SK-N-SH treated with all-trans-retinoic acid at 6 μM for 48 hours (cell line): ENCODE results near the gene CHRNA3.
"Not testable (repeated sequence)": the region's sequence is repeated elsewhere in the genome, so short reads cannot be mapped to it uniquely, and the experiment has no call there.

ENCODE experiments used
- ATAC-seq: fragments of 200-7000 bp; cut with Tn5 transposase; 3 replicates; pipeline ENCODE4 v1.9.1; 2020; ENCODE audit warnings: mild to moderate bottlenecking, moderate library complexity
- BACH2 ChIP-seq: fragments of 250-450 bp; sonication (Bioruptor Pico); IDR thresholded peaks from 2 replicates; pipeline ENCODE4 v1.9.0; 2021; ENCODE audit warnings: mild to moderate bottlenecking, borderline replicate concordance
- CSDC2 ChIP-seq: fragments of 250-450 bp; sonication (Bioruptor Pico); IDR thresholded peaks from 2 replicates; pipeline ENCODE4 v1.5.0; 2020; ENCODE audit warnings: mild to moderate bottlenecking, moderate library complexity
- ESRRG ChIP-seq: fragments of 250-450 bp; sonication (Bioruptor Pico); IDR thresholded peaks from 2 replicates; pipeline ENCODE4 v1.6.1; 2021; ENCODE audit warnings: mild to moderate bottlenecking
- GLIS3 ChIP-seq: fragments of 250-450 bp; sonication (Bioruptor Pico); IDR thresholded peaks from 2 replicates; pipeline ENCODE4 v1.5.0; 2020; ENCODE audit warnings: mild to moderate bottlenecking, moderate library complexity
- ISL1 ChIP-seq: fragments of 250-450 bp; sonication (Bioruptor Pico); IDR thresholded peaks from 2 replicates; pipeline ENCODE4 v2.1.2; 2022; ENCODE audit warnings: mild to moderate bottlenecking, moderate library complexity
- OSR1 ChIP-seq: fragments of 250-450 bp; sonication (Bioruptor Pico); IDR thresholded peaks from 2 replicates; pipeline ENCODE4 v1.8.0; 2022; ENCODE audit warnings: moderate library complexity, mild to moderate bottlenecking, inconsistent platforms
- PPARA ChIP-seq: fragments of 250-450 bp; sonication (Bioruptor Pico); IDR thresholded peaks from 2 replicates; pipeline ENCODE4 v1.5.0; 2020; ENCODE audit warnings: mild to moderate bottlenecking, borderline replicate concordance
- RARB ChIP-seq: fragments of 250-450 bp; sonication (Bioruptor Pico); IDR thresholded peaks from 2 replicates; pipeline ENCODE4 v1.8.0; 2021; ENCODE audit warnings: mild to moderate bottlenecking, moderate library complexity
- SNAI2 ChIP-seq: fragments of 250-450 bp; sonication (Bioruptor Pico); IDR thresholded peaks from 2 replicates; pipeline ENCODE4 v1.5.0; 2020; ENCODE audit warnings: mild to moderate bottlenecking, moderate library complexity
- TCF4 ChIP-seq: fragments of 250-450 bp; sonication (Bioruptor Pico); IDR thresholded peaks from 2 replicates; pipeline ENCODE4 v1.8.0; 2021; ENCODE audit warnings: mild to moderate bottlenecking, moderate library complexity, borderline replicate concordance
- ZC3H10 ChIP-seq: fragments of 250-450 bp; sonication (Bioruptor Pico); IDR thresholded peaks from 2 replicates; pipeline ENCODE4 v1.5.1; 2021; ENCODE audit warnings: mild to moderate bottlenecking, moderate library complexity
- ZFP3 ChIP-seq: fragments of 250-450 bp; sonication (Bioruptor Pico); IDR thresholded peaks from 2 replicates; pipeline ENCODE4 v1.5.0; 2020; ENCODE audit warnings: mild to moderate bottlenecking, moderate library complexity
- ZFP30 ChIP-seq: fragments of 450-650 bp; formaldehyde crosslinking; IDR thresholded peaks from 2 replicates; pipeline ENCODE4 v1.5.0; 2022; ENCODE audit warnings: mild to moderate bottlenecking, moderate library complexity
- ZNF565 ChIP-seq: fragments of 450-650 bp; formaldehyde crosslinking; conservative IDR thresholded peaks from 2 replicates; pipeline ENCODE4 v1.5.0; 2020; ENCODE audit warnings: low read depth, mild to moderate bottlenecking, moderate library complexity
- ZNF70 ChIP-seq: fragments of 450-650 bp; formaldehyde crosslinking; IDR thresholded peaks from 2 replicates; pipeline ENCODE4 v1.5.0; 2020; ENCODE audit warnings: mild to moderate bottlenecking, moderate library complexity
- ZNF8 ChIP-seq: fragments of 450-650 bp; formaldehyde crosslinking; IDR thresholded peaks from 2 replicates; pipeline ENCODE4 v1.5.0; 2020; ENCODE audit warnings: mild to moderate bottlenecking, moderate library complexity
- TF ChIP-seq, protein P1 (sequence below): fragments of 250-450 bp; sonication (Bioruptor Pico); IDR thresholded peaks from 2 replicates; pipeline ENCODE4 v1.5.1; 2020; ENCODE audit warnings: low read depth, mild to moderate bottlenecking, moderate library complexity
- TF ChIP-seq, protein P2 (sequence below): fragments of 250-450 bp; sonication (Bioruptor Pico); IDR thresholded peaks from 2 replicates; pipeline ENCODE4 v1.8.0; 2021; ENCODE audit warnings: low read depth, mild to moderate bottlenecking, moderate library complexity, borderline replicate concordance
- TF ChIP-seq, protein P3 (sequence below): fragments of 250-450 bp; sonication (Bioruptor Pico); IDR thresholded peaks from 2 replicates; pipeline ENCODE4 v1.5.0; 2020; ENCODE audit warnings: mild to moderate bottlenecking, moderate library complexity
- TF ChIP-seq, protein P4 (sequence below): fragments of 250-450 bp; sonication (Bioruptor Pico); IDR thresholded peaks from 2 replicates; pipeline ENCODE4 v1.5.1; 2021; ENCODE audit warnings: mild to moderate bottlenecking, moderate library complexity

Gene CHRNA3

DNA sequence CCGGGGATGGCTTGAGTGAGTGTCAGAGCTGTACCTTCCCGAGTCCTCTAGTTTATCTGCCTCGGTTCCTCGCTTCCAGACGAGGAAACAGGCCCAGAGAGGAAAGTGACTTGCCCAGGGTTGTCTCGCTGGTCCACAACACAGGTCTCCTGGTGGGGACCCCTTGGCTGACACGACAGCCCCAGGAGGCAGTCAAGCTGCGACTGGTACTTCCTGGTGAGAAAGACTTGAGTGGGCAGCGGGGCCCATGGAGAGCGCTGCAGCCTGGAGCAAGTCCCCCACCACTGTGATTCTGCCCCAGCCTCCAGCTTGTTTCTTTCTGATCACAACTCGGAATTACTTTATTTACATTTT, 56.1 kb downstream of the CHRNA3 start (continued):
- TF ChIP-seq, protein P1, sequence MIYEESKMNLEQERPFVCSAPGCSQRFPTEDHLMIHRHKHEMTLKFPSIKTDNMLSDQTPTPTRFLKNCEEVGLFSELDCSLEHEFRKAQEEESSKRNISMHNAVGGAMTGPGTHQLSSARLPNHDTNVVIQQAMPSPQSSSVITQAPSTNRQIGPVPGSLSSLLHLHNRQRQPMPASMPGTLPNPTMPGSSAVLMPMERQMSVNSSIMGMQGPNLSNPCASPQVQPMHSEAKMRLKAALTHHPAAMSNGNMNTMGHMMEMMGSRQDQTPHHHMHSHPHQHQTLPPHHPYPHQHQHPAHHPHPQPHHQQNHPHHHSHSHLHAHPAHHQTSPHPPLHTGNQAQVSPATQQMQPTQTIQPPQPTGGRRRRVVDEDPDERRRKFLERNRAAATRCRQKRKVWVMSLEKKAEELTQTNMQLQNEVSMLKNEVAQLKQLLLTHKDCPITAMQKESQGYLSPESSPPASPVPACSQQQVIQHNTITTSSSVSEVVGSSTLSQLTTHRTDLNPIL (CRISPR knock-in tag) = no peak
- TF ChIP-seq ZC3H10 (no peak), SNAI2 (CRISPR knock-in tag) (no peak), ZFP30 (CRISPR knock-in tag) (no peak)

DNA sequence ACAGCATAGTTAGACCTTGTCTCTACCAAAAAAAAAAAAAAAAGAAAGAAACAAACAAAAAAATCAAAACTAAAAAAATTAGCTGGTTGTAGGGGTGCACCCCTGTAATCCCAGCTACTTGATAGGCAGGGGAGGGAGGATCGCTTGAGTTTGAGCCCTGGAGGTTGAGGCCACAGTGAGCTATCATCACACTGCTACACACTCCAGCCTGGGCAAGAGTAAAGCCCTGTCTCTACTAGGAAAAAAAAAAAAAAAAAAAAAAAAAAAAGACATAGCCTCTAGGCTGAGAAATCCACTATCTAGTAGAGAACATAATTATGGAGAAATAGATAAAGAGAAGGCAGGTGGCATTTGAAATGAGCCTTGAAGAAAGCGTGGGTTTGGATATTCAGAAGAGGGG, 57.7 kb downstream of the CHRNA3 start:
- TF ChIP-seq BACH2 (CRISPR knock-in tag) (no peak), ZC3H10 (no peak), ISL1 (CRISPR knock-in tag) (no peak), GLIS3 (CRISPR knock-in tag) (no peak)
- no peak for ATAC-seq

DNA sequence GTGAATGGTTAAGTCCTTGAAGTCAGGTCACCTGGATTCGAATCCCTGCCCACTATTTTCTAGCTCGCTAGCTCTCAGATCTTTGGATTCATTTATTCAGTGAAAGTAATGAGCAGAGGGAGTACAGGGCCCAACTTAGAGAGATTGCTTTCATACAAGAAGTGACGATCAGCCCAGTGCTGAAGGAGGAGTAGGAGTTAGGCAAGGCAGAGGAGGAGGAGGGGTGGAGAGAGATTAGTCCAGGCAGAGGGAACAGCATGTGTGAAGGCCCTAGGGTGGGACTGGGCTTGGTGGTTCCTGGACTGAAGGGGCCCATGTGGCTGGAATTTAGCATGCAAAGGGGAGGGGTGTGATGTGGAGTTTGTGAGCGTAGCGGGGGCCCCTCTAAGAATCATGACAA, 59.3 kb downstream of the CHRNA3 start:
- ATAC-seq = no peak

DNA sequence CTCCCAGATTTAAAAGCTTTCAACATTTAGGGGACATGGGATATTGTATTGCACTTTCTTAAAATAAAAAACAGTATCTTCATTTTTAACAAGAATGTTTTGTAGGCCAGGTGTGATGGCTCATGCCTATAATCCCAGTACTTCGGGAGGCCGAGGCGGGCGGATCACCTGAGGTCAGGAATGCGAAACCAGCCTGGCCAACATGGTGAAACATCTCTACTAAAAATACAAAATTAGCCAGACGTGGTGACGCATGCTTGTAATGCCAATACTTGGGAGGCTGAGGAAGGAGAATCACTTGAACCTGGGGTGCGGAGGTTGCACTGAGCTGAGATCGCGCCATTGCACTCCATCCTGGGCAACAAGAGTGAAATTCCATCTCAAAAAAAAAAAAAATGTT, 60.6 kb downstream of the CHRNA3 start:
- not testable (repeated sequence) for ATAC-seq

More for the DNA sequence above, 59.3 kb downstream of the CHRNA3 start:
- TF ChIP-seq, protein P2, sequence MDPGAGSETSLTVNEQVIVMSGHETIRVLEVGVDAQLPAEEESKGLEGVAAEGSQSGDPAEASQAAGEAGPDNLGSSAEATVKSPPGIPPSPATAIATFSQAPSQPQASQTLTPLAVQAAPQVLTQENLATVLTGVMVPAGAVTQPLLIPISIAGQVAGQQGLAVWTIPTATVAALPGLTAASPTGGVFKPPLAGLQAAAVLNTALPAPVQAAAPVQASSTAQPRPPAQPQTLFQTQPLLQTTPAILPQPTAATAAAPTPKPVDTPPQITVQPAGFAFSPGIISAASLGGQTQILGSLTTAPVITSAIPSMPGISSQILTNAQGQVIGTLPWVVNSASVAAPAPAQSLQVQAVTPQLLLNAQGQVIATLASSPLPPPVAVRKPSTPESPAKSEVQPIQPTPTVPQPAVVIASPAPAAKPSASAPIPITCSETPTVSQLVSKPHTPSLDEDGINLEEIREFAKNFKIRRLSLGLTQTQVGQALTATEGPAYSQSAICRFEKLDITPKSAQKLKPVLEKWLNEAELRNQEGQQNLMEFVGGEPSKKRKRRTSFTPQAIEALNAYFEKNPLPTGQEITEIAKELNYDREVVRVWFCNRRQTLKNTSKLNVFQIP = no peak
- TF ChIP-seq OSR1 (CRISPR knock-in tag) (no peak), ZFP3 (CRISPR knock-in tag) (no peak), ZNF8 (CRISPR knock-in tag) (no peak), BACH2 (CRISPR knock-in tag) (no peak), ZNF70 (no peak), SNAI2 (CRISPR knock-in tag) (no peak), GLIS3 (CRISPR knock-in tag) (no peak), TCF4 (CRISPR knock-in tag) (no peak), ESRRG (CRISPR knock-in tag) (no peak), ZNF565 (CRISPR knock-in tag) (no peak), ISL1 (CRISPR knock-in tag) (no peak), RARB (no peak)
- TF ChIP-seq, protein P3, sequence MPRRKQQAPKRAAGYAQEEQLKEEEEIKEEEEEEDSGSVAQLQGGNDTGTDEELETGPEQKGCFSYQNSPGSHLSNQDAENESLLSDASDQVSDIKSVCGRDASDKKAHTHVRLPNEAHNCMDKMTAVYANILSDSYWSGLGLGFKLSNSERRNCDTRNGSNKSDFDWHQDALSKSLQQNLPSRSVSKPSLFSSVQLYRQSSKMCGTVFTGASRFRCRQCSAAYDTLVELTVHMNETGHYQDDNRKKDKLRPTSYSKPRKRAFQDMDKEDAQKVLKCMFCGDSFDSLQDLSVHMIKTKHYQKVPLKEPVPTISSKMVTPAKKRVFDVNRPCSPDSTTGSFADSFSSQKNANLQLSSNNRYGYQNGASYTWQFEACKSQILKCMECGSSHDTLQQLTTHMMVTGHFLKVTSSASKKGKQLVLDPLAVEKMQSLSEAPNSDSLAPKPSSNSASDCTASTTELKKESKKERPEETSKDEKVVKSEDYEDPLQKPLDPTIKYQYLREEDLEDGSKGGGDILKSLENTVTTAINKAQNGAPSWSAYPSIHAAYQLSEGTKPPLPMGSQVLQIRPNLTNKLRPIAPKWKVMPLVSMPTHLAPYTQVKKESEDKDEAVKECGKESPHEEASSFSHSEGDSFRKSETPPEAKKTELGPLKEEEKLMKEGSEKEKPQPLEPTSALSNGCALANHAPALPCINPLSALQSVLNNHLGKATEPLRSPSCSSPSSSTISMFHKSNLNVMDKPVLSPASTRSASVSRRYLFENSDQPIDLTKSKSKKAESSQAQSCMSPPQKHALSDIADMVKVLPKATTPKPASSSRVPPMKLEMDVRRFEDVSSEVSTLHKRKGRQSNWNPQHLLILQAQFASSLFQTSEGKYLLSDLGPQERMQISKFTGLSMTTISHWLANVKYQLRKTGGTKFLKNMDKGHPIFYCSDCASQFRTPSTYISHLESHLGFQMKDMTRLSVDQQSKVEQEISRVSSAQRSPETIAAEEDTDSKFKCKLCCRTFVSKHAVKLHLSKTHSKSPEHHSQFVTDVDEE (CRISPR knock-in tag) = no peak
- TF ChIP-seq, protein P4, sequence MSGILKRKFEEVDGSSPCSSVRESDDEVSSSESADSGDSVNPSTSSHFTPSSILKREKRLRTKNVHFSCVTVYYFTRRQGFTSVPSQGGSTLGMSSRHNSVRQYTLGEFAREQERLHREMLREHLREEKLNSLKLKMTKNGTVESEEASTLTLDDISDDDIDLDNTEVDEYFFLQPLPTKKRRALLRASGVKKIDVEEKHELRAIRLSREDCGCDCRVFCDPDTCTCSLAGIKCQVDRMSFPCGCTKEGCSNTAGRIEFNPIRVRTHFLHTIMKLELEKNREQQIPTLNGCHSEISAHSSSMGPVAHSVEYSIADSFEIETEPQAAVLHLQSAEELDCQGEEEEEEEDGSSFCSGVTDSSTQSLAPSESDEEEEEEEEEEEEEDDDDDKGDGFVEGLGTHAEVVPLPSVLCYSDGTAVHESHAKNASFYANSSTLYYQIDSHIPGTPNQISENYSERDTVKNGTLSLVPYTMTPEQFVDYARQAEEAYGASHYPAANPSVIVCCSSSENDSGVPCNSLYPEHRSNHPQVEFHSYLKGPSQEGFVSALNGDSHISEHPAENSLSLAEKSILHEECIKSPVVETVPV (CRISPR knock-in tag) = no peak

DNA sequence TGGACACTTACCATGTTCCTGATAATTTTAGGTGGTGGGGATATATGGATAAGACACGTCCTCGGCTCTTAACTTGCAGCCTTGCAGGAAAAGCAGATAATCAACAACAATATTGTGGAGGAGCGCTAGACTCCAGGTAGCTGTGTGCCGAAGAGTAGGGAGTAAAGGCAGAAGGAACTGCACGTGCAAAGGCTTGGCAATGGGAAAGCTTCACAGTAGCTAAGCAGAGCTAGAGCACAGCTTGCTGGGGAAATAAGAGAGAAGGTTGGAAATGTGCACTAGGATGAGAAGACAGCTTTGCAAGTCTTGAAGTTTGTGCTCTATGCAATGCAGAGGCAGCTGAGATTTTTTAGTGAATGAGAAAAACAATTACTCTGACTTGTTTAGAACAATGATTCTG, 68.2 kb downstream of the CHRNA3 start:
- peak; percentile 53; the same call in 2 of the 3 replicates for ATAC-seq

DNA sequence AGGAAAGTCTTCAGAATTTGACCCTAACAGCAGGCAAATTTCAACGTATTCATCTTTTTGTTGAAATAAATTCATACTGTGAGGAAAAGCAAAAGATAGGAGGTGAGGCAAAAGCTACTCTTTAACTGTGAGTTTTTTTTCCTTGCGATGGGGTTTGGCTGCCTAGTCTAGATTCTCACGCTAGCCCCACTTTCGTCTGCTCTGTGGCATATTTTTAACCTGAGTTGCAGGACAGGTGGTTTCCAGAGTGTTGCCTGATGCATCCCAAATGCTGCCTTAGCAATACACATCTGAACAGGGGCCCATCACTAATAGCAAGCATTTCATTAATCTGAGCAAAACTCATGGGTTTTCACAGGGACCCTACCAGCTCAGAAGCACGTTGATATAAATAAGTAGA, 68.9 kb downstream of the CHRNA3 start:
- no peak; the same call in 2 of the 3 replicates for ATAC-seq
- TF ChIP-seq, protein P2 = no peak
- no peak for TF ChIP-seq ISL1 (CRISPR knock-in tag)
- no peak for TF ChIP-seq ESRRG (CRISPR knock-in tag)
- TF ChIP-seq ZFP30 (CRISPR knock-in tag) = no peak
- TF ChIP-seq, protein P4 (CRISPR knock-in tag) = no peak
- no peak for TF ChIP-seq CSDC2 (CRISPR knock-in tag)
- TF ChIP-seq, protein P1 (CRISPR knock-in tag) = no peak
- TF ChIP-seq SNAI2 (CRISPR knock-in tag) = no peak
- TF ChIP-seq ZNF70 = no peak
- TF ChIP-seq PPARA = no peak

More for the DNA sequence above, 68.2 kb downstream of the CHRNA3 start:
- TF ChIP-seq ZFP3 (CRISPR knock-in tag) (no peak), ZNF8 (CRISPR knock-in tag) (no peak), ZNF565 (CRISPR knock-in tag) (no peak)
